ENCODE data around the gene C7. TPM values are rescaled to one million over a fixed set of nuclear protein-coding genes. Genes with fewer than 3 reads are reported as not detected.

C7 gene
- total RNA-seq, 2 donors from 2014 or later, result not detected

GRCh38 chr5:40958811-40959210 lies 49.5 kb downstream of the C7 start:
- Mint-ChIP-seq H3K4me1 (no peaks in the 10 kb centered on the region), H3K9me3 (peaks cover 5% of the 10 kb centered on the region), H3K27me3 (peaks cover 13% of the 10 kb centered on the region), H3K36me3 (ENCODE audit: low read depth) (no peaks in the 10 kb centered on the region), H3K4me3 (no peak overlapping the region), H3K27ac (no peak overlapping the region)
- ATAC-seq (replicated peaks), result no peak

DNA sequence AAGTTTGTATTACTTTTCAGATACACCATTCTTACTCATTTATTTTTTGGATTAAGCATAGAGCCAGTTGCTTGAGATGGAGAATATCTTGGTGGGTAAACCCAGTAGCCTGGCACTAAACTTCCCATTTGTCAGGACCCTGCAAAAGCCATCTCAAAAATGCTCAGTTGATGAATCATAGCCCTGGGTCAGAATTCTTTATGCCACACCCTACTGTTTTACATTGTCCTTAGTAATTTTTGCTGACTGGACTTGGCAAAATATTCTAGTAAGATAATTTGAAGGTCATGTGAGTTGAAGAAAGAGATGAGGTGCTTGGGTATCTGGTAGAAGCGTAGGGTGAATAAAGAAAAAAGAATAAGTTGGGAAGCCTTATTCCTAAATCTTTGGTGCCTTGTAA lies 50.7 kb downstream of the C7 start:
- Mint-ChIP-seq H3K27ac (no peak overlapping the region), H3K4me1 (no peaks in the 10 kb centered on the region), H3K4me3 (no peak overlapping the region), H3K27me3 (peaks cover 13% of the 10 kb centered on the region), H3K9me3 (peaks cover 5% of the 10 kb centered on the region), H3K36me3 (ENCODE audit: low read depth) (no peaks in the 10 kb centered on the region)
- no peak for ATAC-seq (replicated peaks)

DNA sequence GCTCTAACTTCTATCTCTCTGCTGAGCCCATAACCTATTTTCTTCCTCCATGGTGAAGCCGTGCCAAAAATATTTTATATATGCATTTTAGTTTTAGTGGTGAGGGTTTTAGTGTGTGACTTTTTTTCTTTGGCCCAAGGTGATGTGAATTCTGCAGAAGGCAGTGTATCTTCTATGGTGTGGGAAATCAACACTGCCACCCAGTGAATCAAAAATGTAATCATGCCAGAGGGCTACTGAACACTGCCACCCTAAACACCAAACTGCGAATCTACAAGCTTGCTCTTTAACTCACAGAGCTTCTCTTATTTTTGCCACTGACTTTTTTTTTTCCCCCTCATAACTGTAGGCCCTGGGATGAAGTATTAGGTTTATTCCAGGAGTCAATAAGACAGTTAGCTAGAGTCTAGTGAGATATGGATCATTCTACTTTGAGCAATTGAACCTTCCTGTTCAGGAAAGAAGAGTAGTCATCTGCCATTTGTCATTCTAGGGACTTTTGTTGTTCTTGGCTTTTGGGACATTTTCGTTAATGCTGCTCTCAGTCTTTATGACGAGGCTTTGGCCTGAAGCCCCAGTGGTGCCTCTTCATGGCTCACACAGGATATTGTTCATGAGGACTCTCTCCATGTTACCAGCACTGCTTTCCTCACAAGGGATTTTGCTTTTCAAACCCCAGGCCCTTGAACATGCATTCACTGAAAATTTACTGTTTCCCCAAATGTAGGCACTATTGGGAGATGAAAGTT lies 53.1 kb downstream of the C7 start:
- no peak for ATAC-seq (replicated peaks)
- Mint-ChIP-seq H3K27ac (no peak overlapping the region), H3K4me3 (no peak overlapping the region), H3K36me3 (ENCODE audit: low read depth) (no peaks in the 10 kb centered on the region), H3K9me3 (peaks cover 5% of the 10 kb centered on the region), H3K27me3 (peaks cover 13% of the 10 kb centered on the region), H3K4me1 (no peaks in the 10 kb centered on the region)

DNA sequence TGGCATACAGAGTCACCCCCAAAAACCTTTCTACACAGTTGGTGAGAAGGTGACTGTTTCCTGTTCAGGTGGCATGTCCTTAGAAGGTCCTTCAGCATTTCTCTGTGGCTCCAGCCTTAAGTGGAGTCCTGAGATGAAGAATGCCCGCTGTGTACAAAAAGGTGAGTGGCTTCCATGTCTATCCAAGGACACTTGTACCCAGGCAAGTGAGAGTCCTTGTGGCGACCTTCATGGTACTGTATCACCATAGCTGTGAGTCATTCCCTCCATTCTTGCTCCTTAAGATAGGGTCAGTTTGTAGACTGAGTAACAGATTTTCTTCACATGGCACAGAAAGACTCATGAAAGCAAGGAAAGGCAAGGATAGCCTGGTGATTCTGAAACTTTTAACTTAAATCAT lies 63.1 kb downstream of the C7 start:
- no peaks in the 10 kb centered on the region for H3K4me1 Mint-ChIP-seq
- H3K9me3 Mint-ChIP-seq, result no peaks in the 10 kb centered on the region
- no peak overlapping the region for H3K4me3 Mint-ChIP-seq
- H3K36me3 Mint-ChIP-seq (ENCODE audit: low read depth), result no peaks in the 10 kb centered on the region
- H3K27me3 Mint-ChIP-seq, result peaks cover 11% of the 10 kb centered on the region
- no peak for ATAC-seq (replicated peaks)
- H3K27ac Mint-ChIP-seq, result no peak overlapping the region

DNA sequence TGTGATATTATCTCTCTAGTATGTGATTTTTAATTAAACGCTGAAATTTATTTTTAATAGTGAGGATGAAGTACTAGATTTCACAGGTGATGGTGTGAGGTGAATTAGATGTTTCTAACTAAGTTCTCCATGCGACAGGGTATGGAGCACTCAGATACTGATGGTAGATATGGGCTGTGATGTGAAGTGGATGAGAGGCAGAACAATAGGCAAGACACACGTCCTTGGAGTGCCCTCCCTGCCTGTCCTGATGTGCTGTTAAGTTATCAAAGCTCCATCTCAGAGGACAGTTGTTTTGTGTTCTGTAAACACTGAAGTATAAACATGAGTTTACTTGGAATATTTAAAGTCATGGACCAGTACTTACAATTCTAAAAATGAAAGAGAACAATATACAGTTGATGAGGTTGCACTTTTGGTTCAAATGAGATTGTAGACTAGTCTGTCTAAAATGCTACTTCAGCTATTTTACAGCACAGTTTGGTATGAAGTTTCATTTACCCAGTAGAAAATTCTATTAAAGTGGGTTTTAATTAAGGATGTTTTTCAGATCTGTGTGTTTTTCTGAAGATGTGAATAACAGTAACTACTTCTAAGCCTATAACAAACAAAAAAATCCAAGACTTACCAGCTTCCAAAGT lies 64.2 kb downstream of the C7 start:
- Mint-ChIP-seq H3K36me3 (ENCODE audit: low read depth) (no peaks in the 10 kb centered on the region), H3K4me3 (no peak overlapping the region), H3K27me3 (peaks cover 14% of the 10 kb centered on the region), H3K4me1 (no peaks in the 10 kb centered on the region), H3K27ac (no peak overlapping the region), H3K9me3 (no peaks in the 10 kb centered on the region)
- ATAC-seq (replicated peaks), result no peak

DNA sequence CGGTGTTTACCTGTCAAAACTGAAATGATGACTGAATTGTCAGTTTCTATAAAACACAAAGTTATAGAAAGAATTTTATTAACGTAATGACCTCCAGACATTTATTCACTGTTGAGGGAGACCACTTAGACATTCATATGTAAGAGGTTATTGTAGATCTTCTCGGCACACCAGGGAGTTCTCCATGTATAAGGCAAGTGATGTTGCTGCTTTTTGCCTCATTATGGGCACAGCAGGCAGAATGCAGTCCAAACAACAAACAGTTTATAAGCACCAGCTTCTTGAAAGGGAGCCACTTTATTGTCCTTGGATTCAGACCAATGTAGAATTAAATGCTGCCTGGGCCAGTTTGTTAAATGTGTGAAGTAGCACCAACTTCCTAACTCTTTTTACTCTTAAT lies 66.7 kb downstream of the C7 start:
- ATAC-seq (replicated peaks), result no peak
- Mint-ChIP-seq H3K4me1 (no peaks in the 10 kb centered on the region), H3K36me3 (ENCODE audit: low read depth) (no peaks in the 10 kb centered on the region), H3K4me3 (no peak overlapping the region), H3K27ac (no peak overlapping the region), H3K27me3 (peaks cover 22% of the 10 kb centered on the region), H3K9me3 (no peaks in the 10 kb centered on the region)

- peaks cover 24% of the 10 kb centered on the region for H3K27me3 Mint-ChIP-seq
- H3K4me3 Mint-ChIP-seq, result no peak overlapping the region
- H3K36me3 Mint-ChIP-seq (ENCODE audit: low read depth), result no peaks in the 10 kb centered on the region
- no peaks in the 10 kb centered on the region for H3K4me1 Mint-ChIP-seq
- H3K9me3 Mint-ChIP-seq, result no peaks in the 10 kb centered on the region
- no peak for ATAC-seq (replicated peaks)
- no peak overlapping the region for H3K27ac Mint-ChIP-seq
Measured at GRCh38 chr5:40976836-40977235, 67.5 kb downstream of the C7 start.

DNA sequence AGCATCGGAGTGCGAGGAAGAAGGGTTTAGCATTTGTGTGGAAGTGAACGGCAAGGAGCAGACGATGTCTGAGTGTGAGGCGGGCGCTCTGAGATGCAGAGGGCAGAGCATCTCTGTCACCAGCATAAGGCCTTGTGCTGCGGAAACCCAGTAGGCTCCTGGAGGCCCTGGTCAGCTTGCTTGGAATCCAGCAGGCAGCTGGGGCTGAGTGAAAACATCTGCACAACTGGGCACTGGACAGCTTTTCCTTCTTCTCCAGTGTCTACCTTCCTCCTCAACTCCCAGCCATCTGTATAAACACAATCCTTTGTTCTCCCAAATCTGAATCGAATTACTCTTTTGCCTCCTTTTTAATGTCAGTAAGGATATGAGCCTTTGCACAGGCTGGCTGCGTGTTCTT lies 72.1 kb downstream of the C7 start:
- H3K27ac Mint-ChIP-seq, result no peak overlapping the region
- H3K27me3 Mint-ChIP-seq, result peaks cover 20% of the 10 kb centered on the region
- no peaks in the 10 kb centered on the region for H3K36me3 Mint-ChIP-seq (ENCODE audit: low read depth)
- no peaks in the 10 kb centered on the region for H3K4me1 Mint-ChIP-seq
- no peak overlapping the region for H3K4me3 Mint-ChIP-seq
- H3K9me3 Mint-ChIP-seq, result no peaks in the 10 kb centered on the region
- ATAC-seq (replicated peaks), result no peak

DNA sequence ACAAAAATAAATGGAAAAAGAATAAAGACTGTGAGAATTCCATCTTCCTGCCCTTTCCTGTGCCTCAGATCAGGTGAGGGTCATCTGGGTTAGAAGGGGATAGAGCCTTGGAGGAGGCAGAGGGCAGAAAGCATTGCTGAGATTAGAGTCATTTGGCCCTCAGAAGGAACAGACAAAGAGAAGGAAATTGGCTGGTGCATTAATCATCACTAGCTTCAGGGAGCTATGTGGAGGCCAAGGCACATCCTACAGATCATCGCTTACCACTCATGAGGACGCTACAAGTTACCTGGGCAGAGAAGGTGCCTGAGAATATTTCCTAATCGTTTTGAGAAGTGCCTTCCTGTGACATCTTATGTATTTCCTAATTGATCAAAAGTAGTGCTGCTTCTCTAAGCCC lies 74.5 kb downstream of the C7 start:
- H3K27ac Mint-ChIP-seq, result no peak overlapping the region
- no peak overlapping the region for H3K4me3 Mint-ChIP-seq
- no peaks in the 10 kb centered on the region for H3K36me3 Mint-ChIP-seq (ENCODE audit: low read depth)
- H3K9me3 Mint-ChIP-seq, result no peaks in the 10 kb centered on the region
- H3K27me3 Mint-ChIP-seq, result peaks cover 13% of the 10 kb centered on the region
- no peaks in the 10 kb centered on the region for H3K4me1 Mint-ChIP-seq
- ATAC-seq (replicated peaks), result no peak

DNA sequence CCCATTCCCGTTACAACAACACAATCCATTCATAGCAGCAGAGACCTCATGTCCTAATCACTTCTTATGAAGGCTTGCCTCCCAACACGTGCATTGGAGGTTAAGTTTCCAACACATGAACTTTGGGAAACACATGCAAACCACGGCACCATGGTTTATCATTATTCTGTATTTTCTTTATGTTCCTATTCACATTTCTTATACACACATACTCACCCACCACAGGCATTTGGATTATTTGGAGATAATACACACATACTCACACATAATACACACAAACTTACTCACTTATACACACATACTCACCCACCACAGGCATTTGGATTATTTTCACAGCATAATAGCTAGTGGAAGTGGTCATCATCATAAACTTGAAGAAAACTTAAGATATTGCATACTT lies 75.6 kb downstream of the C7 start:
- H3K27me3 Mint-ChIP-seq, result peaks cover 11% of the 10 kb centered on the region
- no peaks in the 10 kb centered on the region for H3K9me3 Mint-ChIP-seq
- ATAC-seq (replicated peaks), result no peak

GRCh38 chr5:40985501-40985900 lies 76.2 kb downstream of the C7 start:
- H3K36me3 Mint-ChIP-seq (ENCODE audit: low read depth), result no peaks in the 10 kb centered on the region
- H3K4me3 Mint-ChIP-seq, result no peak overlapping the region
- peaks cover 10% of the 10 kb centered on the region for H3K27me3 Mint-ChIP-seq
- no peak overlapping the region for H3K27ac Mint-ChIP-seq
- H3K4me1 Mint-ChIP-seq, result no peaks in the 10 kb centered on the region
- no peak for ATAC-seq (replicated peaks)
- H3K9me3 Mint-ChIP-seq, result no peaks in the 10 kb centered on the region

More for the DNA sequence above, 75.6 kb downstream of the C7 start:
- no peaks in the 10 kb centered on the region for H3K4me1 Mint-ChIP-seq
- no peaks in the 10 kb centered on the region for H3K36me3 Mint-ChIP-seq (ENCODE audit: low read depth)
- no peak overlapping the region for H3K4me3 Mint-ChIP-seq
- no peak overlapping the region for H3K27ac Mint-ChIP-seq

- H3K36me3 Mint-ChIP-seq (ENCODE audit: low read depth), result no peaks in the 10 kb centered on the region
- H3K4me3 Mint-ChIP-seq, result no peak overlapping the region
- H3K4me1 Mint-ChIP-seq, result no peaks in the 10 kb centered on the region
- no peak for ATAC-seq (replicated peaks)
- no peak overlapping the region for H3K27ac Mint-ChIP-seq
- H3K9me3 Mint-ChIP-seq, result no peaks in the 10 kb centered on the region
- peaks cover 3% of the 10 kb centered on the region for H3K27me3 Mint-ChIP-seq
Measured at GRCh38 chr5:40986666-40987065, 77.4 kb downstream of the C7 start.

DNA sequence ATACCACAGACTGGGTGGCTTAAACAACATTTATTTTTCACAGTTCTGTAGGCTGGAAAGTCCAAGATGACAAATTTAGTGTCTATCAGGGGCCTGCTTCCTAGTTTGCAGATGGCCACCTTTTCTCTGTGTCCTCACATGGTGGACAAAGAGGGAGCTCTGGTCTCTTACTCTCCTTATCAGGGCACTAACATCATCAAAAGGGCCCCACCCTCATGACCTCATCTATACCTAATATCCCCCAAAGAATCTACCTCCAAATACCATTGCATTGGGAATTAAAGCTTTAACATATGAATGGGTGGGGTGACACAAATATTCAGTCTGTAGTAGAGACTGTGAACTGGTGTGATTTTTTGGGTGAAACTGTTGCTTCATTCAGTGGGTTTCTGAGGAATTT lies 78.1 kb downstream of the C7 start:
- peaks cover 3% of the 10 kb centered on the region for H3K27me3 Mint-ChIP-seq
- no peaks in the 10 kb centered on the region for H3K9me3 Mint-ChIP-seq
- no peak overlapping the region for H3K27ac Mint-ChIP-seq
- H3K36me3 Mint-ChIP-seq (ENCODE audit: low read depth), result no peaks in the 10 kb centered on the region
- no peaks in the 10 kb centered on the region for H3K4me1 Mint-ChIP-seq
- no peak for ATAC-seq (replicated peaks)
- no peak overlapping the region for H3K4me3 Mint-ChIP-seq

GRCh38 chr5:40988746-40989510 lies 79.6 kb downstream of the C7 start:
- Mint-ChIP-seq H3K4me1 (no peaks in the 10 kb centered on the region), H3K36me3 (ENCODE audit: low read depth) (no peaks in the 10 kb centered on the region), H3K27me3 (peaks cover 4% of the 10 kb centered on the region), H3K27ac (no peak overlapping the region), H3K9me3 (no peaks in the 10 kb centered on the region), H3K4me3 (no peak overlapping the region)
- ATAC-seq (replicated peaks), result no peak

Measured in activated T-helper 17 cell treated with anti-CD3 and anti-CD28 coated beads, Interleukin-2, amount 50 U/mL, for 72 hours (primary cell).